HCEC 1CT (cell line): ENCODE measurements around the gene VWDE.

Experiments
- DNase-seq: peaks from one replicate; pipeline ENCODE4 v3.0.0-alpha.2; 2017

VWDE gene

GRCh38 chr7:12281038-12281437, 122.6 kb downstream of the VWDE start:
- peak; percentile 82 for DNase-seq
